GM23338 (cell line): ENCODE data around the gene RIT2. TPM values are rescaled to one million over a fixed set of nuclear protein-coding genes. Genes with fewer than 3 reads are reported as not detected.

ENCODE experiments used
- ATAC-seq: fragments of 200-7000 bp; cut with Tn5 transposase; 3 replicates; pipeline ENCODE4 v1.9.1; 2020
- DNase-seq: peaks from one replicate; pipeline ENCODE4 v3.0.0-alpha.2; 2015; ENCODE audit warnings: low spot score
- H2AFZ ChIP-seq: fragments of 200-600 bp; sonication (generic); 2 replicates; pipeline ENCODE4 v1.8.0; 2016; ENCODE audit warnings: antibody characterized with exemption, mild to moderate bottlenecking, moderate library complexity
- H3F3A ChIP-seq: fragments of 200-600 bp; sonication (generic); replicated peaks from 2 replicates; pipeline ENCODE4 v1.8.0; 2017; ENCODE audit warnings: antibody characterized with exemption, mixed run types, low read depth
- H3K27ac ChIP-seq: fragments of 200-600 bp; sonication (generic); 2 replicates; pipeline ENCODE4 v1.6.1; 2016; ENCODE audit warnings: low read depth
- H3K27me3 ChIP-seq: fragments of 200-600 bp; sonication (generic); 2 replicates; pipeline ENCODE4 v1.8.0; 2016; ENCODE audit warnings: mild to moderate bottlenecking, mixed run types, moderate library complexity; ENCODE audit not compliant: insufficient read depth
- H3K36me3 ChIP-seq: fragments of 200-600 bp; sonication (generic); 2 replicates; pipeline ENCODE4 v1.8.0; 2016; ENCODE audit warnings: mild to moderate bottlenecking; ENCODE audit not compliant: insufficient read depth
- H3K4me1 ChIP-seq: fragments of 200-600 bp; sonication (generic); 2 replicates; pipeline ENCODE4 v1.8.0; 2016; ENCODE audit warnings: mild to moderate bottlenecking, moderate library complexity; ENCODE audit not compliant: insufficient read depth
- H3K4me2 ChIP-seq: fragments of 200-600 bp; sonication (generic); 2 replicates; pipeline ENCODE4 v1.7.1; 2017; ENCODE audit warnings: mixed run types
- H3K4me3 ChIP-seq: fragments of 200-600 bp; sonication (generic); 2 replicates; pipeline ENCODE4 v1.6.1; 2016; ENCODE audit warnings: mixed run types
- H3K79me2 ChIP-seq: fragments of 200-600 bp; sonication (generic); replicated peaks from 2 replicates; pipeline ENCODE4 v1.8.0; 2017; ENCODE audit warnings: mild to moderate bottlenecking; ENCODE audit not compliant: insufficient read depth
- H3K9me2 ChIP-seq: fragments of 200-600 bp; sonication (generic); 2 replicates; pipeline ENCODE4 v1.8.0; 2017; ENCODE audit not compliant: insufficient read depth
- H4K20me1 ChIP-seq: fragments of 200-600 bp; sonication (generic); replicated peaks from 2 replicates; pipeline ENCODE4 v1.8.0; 2017; ENCODE audit warnings: mild to moderate bottlenecking; ENCODE audit not compliant: insufficient read depth
- H3K27ac Mint-ChIP-seq: 2 replicates; pipeline ENCODE4 v1.8.0; 2020; ENCODE audit warnings: inconsistent platforms, mild to moderate bottlenecking, moderate library complexity, mixed read lengths
- H3K27me3 Mint-ChIP-seq: 3 replicates; pipeline ENCODE4 v1.8.0; 2022; ENCODE audit warnings: low read depth, mild to moderate bottlenecking, moderate library complexity, mixed read lengths, inconsistent platforms; ENCODE audit not compliant: insufficient read depth, poor library complexity
- H3K36me3 Mint-ChIP-seq: 3 replicates; pipeline ENCODE4 v1.8.0; 2021; ENCODE audit warnings: low read depth, mild to moderate bottlenecking, inconsistent platforms, moderate library complexity, mixed read lengths
- H3K4me1 Mint-ChIP-seq: 3 replicates; pipeline ENCODE4 v1.8.0; 2020; ENCODE audit warnings: mild to moderate bottlenecking, inconsistent platforms, mixed read lengths
- H3K4me3 Mint-ChIP-seq: 3 replicates; pipeline ENCODE4 v1.8.0; 2021; ENCODE audit warnings: moderate library complexity, mild to moderate bottlenecking, inconsistent platforms, mixed read lengths
- H3K9me3 Mint-ChIP-seq: 3 replicates; pipeline ENCODE4 v1.8.0; 2020; ENCODE audit warnings: moderate library complexity, mild to moderate bottlenecking, inconsistent platforms, mixed read lengths
- CREB1 ChIP-seq: fragments of 250-450 bp; sonication (Bioruptor Pico); IDR thresholded peaks from 2 replicates; pipeline ENCODE4 v1.5.0; 2020; ENCODE audit warnings: low read depth, mild to moderate bottlenecking, moderate library complexity
- ETS1 ChIP-seq: IDR thresholded peaks from 2 replicates; pipeline ENCODE4 v1.6.1; 2016; ENCODE audit warnings: antibody characterized with exemption
- EZH2 ChIP-seq: fragments of 200-600 bp; sonication (generic); IDR thresholded peaks from one replicate; pipeline ENCODE4 v1.8.0; 2017; ENCODE audit warnings: antibody characterized with exemption, mild to moderate bottlenecking, low read depth; ENCODE audit not compliant: unreplicated experiment
- EZH2phosphoT487 ChIP-seq: fragments of 200-600 bp; sonication (generic); IDR thresholded peaks from one replicate; pipeline ENCODE4 v1.8.1; 2018; ENCODE audit warnings: antibody characterized with exemption; ENCODE audit not compliant: unreplicated experiment
- JUNB ChIP-seq: IDR thresholded peaks from one replicate; pipeline ENCODE4 v1.6.1; 2016; ENCODE audit warnings: antibody characterized with exemption; ENCODE audit not compliant: unreplicated experiment
- NANOG ChIP-seq: IDR thresholded peaks from 2 replicates; pipeline ENCODE4 v1.6.1; 2016; ENCODE audit warnings: antibody characterized with exemption, borderline replicate concordance
- POLR2AphosphoS5 ChIP-seq: IDR thresholded peaks from 2 replicates; pipeline ENCODE4 v1.6.1; 2016; ENCODE audit warnings: antibody characterized with exemption, low read depth
- STAT1 ChIP-seq: IDR thresholded peaks from one replicate; pipeline ENCODE4 v1.6.1; 2016; ENCODE audit warnings: antibody characterized with exemption; ENCODE audit not compliant: unreplicated experiment
- ZNF114 ChIP-seq: fragments of 250-450 bp; sonication (Bioruptor Pico); IDR thresholded peaks from 2 replicates; pipeline ENCODE4 v1.5.0; 2020; ENCODE audit warnings: mild to moderate bottlenecking, moderate library complexity
- ZNF331 ChIP-seq: fragments of 250-450 bp; sonication (Bioruptor Pico); IDR thresholded peaks from 2 replicates; pipeline ENCODE4 v1.5.0; 2020; ENCODE audit warnings: low read depth, mild to moderate bottlenecking, moderate library complexity
- ZNF462 ChIP-seq: fragments of 250-450 bp; sonication (Bioruptor Pico); IDR thresholded peaks from 2 replicates; pipeline ENCODE4 v1.5.0; 2020; ENCODE audit warnings: mild to moderate bottlenecking, moderate library complexity
- long read RNA-seq: library from polyadenylated mRNA; unstranded; transcript quantifications from one replicate; pipeline ENCODE4 v2.0.0, GENCODE V29; 2020; ENCODE audit not compliant: unreplicated experiment
- polyA plus RNA-seq: library from polyadenylated mRNA; unstranded; fragments of >200 nt; fragmentation: Nextera tagmentation; extraction: Ambion mirVana; gene quantifications from 2 replicates; pipeline ENCODE4 v1.2.1, GENCODE V29; 2016
- total RNA-seq: library from RNA; depleted of rRNA; stranded (reverse); fragments of >200 nt; shearing (Covaris generic); gene quantifications from 2 replicates; pipeline ENCODE4 v1.2.3, GENCODE V29; 2014; rRNA removed
- TF ChIP-seq, protein P1 (sequence below), 2 experiments: fragments of 200-600 bp in 1 of 2; sonication (generic) in 1 of 2; conservative IDR thresholded peaks; 2 replicates each; pipeline versions ENCODE4 v1.5.1 to v1.6.1; 2016 to 2017; ENCODE audit warnings: antibody characterized with exemption in 2 of 2, low read depth in 2 of 2, mild to moderate bottlenecking in 2 of 2, moderate library complexity in 1 of 2
- TF ChIP-seq, protein P2 (sequence below): IDR thresholded peaks from one replicate; pipeline ENCODE4 v1.6.1; 2018; ENCODE audit warnings: antibody characterized with exemption; ENCODE audit not compliant: unreplicated experiment

RIT2 gene
- 0.70 and 1.9 TPM in 2 replicates for total RNA-seq
- 8.8 and 9.5 TPM in 2 replicates for polyA plus RNA-seq
- long read RNA-seq, partial matches to known transcripts, result 3 of 3 reads
- long read RNA-seq, other reads (novel, unspliced or antisense), result 0 of 3 reads

DNA sequence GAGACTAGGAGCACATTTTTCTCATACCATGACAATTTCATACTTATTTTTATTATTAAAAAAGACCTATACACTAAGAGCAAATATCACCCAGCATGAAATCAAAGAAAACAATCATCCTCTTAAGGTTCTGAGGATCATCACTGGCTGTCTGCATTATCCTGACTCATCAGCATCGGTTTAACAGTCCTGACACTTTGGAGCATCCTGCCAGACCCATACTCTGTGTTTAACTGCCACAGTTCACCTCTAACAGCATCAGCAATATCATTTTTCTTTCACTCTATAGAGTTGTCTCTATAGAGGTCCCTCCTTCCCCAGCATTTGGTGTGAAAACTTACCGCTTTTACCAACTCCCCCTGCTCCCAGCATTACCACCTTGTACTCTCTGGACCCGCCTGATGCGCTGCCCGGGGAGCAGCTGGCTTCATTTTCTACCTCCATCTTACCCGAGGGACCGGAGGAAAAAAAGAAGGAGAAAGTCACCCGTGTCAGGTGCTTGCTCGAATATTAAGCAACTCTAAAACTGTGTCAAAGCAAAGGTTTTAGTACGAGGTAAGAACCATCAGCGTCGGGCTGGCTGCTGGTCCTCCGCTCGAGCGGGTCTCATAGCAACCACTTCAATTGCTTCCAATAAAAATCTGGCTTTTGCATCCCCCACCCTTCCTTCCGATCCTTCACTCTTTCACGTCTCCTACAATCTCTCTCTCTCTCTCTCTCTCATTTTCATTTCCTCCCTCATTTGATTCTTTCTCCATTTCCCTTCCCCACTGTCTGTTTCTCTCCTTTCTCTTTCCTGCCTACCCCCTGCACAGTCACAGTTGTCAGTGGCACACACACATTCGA lies at the start of gene RIT2:
Gene RIT2, minus strand, starts transcription at position 610 of the 846 bp plus-strand sequence.
- Histone ChIP-seq H3K4me1 (peaks cover 10% of the 10 kb centered on the region; the same call in 1 of the 2 replicates), H3K4me2 (no peak within 1 kb of the TSS), H3K4me3 (no peak within 1 kb of the TSS), H3K27ac (no peak within 1 kb of the TSS; the same call in 1 of the 2 replicates), H3K27me3 (no peaks in the 10 kb centered on the region), H4K20me1 (no peaks in the 10 kb centered on the region), H2AFZ (peak within 1 kb of the TSS; percentile 83), H3K9me2 (no peaks in the 10 kb centered on the region), H3F3A (no peaks in the 10 kb centered on the region), H3K79me2 (no peaks in the 10 kb centered on the region), H3K36me3 (no peaks in the 10 kb centered on the region)
- Mint-ChIP-seq H3K36me3 (no peaks in the 10 kb centered on the region), H3K27me3 (no peaks in the 10 kb centered on the region), H3K4me3 (no peak within 1 kb of the TSS), H3K9me3 (no peaks in the 10 kb centered on the region), H3K4me1 (peaks cover 3% of the 10 kb centered on the region; the same call in 1 of the 3 replicates), H3K27ac (no peak within 1 kb of the TSS)
- ATAC-seq, result peak; percentile 49
- no peak for TF ChIP-seq ZNF114 (CRISPR knock-in tag)
- TF ChIP-seq ZNF462 (CRISPR knock-in tag), result no peak
- TF ChIP-seq ETS1, result no peak
- TF ChIP-seq JUNB, result no peak
- TF ChIP-seq POLR2AphosphoS5, result no peak
- TF ChIP-seq NANOG, result no peak
- TF ChIP-seq EZH2phosphoT487, result no peak
- no peak for TF ChIP-seq STAT1
- TF ChIP-seq CREB1, result no peak
- TF ChIP-seq ZNF331, result no peak
- TF ChIP-seq, protein P1, sequence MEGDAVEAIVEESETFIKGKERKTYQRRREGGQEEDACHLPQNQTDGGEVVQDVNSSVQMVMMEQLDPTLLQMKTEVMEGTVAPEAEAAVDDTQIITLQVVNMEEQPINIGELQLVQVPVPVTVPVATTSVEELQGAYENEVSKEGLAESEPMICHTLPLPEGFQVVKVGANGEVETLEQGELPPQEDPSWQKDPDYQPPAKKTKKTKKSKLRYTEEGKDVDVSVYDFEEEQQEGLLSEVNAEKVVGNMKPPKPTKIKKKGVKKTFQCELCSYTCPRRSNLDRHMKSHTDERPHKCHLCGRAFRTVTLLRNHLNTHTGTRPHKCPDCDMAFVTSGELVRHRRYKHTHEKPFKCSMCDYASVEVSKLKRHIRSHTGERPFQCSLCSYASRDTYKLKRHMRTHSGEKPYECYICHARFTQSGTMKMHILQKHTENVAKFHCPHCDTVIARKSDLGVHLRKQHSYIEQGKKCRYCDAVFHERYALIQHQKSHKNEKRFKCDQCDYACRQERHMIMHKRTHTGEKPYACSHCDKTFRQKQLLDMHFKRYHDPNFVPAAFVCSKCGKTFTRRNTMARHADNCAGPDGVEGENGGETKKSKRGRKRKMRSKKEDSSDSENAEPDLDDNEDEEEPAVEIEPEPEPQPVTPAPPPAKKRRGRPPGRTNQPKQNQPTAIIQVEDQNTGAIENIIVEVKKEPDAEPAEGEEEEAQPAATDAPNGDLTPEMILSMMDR (conservative IDR thresholded peaks at IDR 0.05; ENCODE audit: low read depth in 2 of 2), result no peak
- no peak for TF ChIP-seq EZH2
- TF ChIP-seq, protein P2, sequence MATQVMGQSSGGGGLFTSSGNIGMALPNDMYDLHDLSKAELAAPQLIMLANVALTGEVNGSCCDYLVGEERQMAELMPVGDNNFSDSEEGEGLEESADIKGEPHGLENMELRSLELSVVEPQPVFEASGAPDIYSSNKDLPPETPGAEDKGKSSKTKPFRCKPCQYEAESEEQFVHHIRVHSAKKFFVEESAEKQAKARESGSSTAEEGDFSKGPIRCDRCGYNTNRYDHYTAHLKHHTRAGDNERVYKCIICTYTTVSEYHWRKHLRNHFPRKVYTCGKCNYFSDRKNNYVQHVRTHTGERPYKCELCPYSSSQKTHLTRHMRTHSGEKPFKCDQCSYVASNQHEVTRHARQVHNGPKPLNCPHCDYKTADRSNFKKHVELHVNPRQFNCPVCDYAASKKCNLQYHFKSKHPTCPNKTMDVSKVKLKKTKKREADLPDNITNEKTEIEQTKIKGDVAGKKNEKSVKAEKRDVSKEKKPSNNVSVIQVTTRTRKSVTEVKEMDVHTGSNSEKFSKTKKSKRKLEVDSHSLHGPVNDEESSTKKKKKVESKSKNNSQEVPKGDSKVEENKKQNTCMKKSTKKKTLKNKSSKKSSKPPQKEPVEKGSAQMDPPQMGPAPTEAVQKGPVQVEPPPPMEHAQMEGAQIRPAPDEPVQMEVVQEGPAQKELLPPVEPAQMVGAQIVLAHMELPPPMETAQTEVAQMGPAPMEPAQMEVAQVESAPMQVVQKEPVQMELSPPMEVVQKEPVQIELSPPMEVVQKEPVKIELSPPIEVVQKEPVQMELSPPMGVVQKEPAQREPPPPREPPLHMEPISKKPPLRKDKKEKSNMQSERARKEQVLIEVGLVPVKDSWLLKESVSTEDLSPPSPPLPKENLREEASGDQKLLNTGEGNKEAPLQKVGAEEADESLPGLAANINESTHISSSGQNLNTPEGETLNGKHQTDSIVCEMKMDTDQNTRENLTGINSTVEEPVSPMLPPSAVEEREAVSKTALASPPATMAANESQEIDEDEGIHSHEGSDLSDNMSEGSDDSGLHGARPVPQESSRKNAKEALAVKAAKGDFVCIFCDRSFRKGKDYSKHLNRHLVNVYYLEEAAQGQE, result no peak
- DNase-seq, result peak; percentile 21
